Measurements from ENCODE around the gene ERN1. TPM values are rescaled to one million over a fixed set of nuclear protein-coding genes. Genes with fewer than 3 reads are reported as not detected.

ERN1 gene
- total and polyA plus RNA-seq, 2 of the 8 experiments (the other 6 are each of a cell fraction or from before 2014, with no cell fraction given) = 1.8 to 3.9 TPM

DNA sequence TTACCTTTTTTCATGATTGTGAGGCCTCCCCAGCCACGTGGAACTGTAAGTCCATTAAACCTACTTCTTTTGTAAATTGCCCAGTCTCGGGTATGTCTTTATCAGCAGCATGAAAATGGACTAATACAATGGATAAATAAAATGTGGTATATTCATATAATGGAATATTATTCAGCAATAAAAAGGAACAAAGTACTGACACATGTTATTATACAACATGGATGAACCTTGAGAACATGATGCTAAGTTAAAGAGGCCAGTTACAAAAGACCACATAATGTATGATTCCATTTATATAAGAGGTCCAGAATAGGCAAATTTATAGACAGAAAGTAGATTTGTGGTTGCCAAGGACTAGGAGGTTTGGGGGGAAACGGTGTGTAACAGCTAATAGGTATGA lies 5.3 kb downstream of the ERN1 start:
- H4K5ac ChIP-seq (ENCODE audit: insufficient read length, low read depth, low read length) = no peak overlapping the region
- H3K23ac ChIP-seq (ENCODE audit: insufficient read length) = no peak overlapping the region
- DNase-seq (ENCODE audit: low read depth in 1 of 2, low spot score in 2 of 2) (no peak), FAIRE-seq (no peak)
- no peak overlapping the region for H2BK12ac ChIP-seq (ENCODE audit: low read depth, low read length)
- no peaks in the 10 kb centered on the region for H3K79me2 ChIP-seq (ENCODE audit: control insufficient read depth in 1 of 2, insufficient read depth in 2 of 2, low read length in 2 of 2)
- no peak overlapping the region for H2AK5ac ChIP-seq (ENCODE audit: low read depth, low read length)
- H3K9me3 ChIP-seq (ENCODE audit: insufficient read depth in 2 of 2, low read depth in 1 of 2, low read length in 1 of 2) = no peaks in the 10 kb centered on the region; a peak in 1 of 4 replicates
- WGBS, 2 experiments (ENCODE audit: extremely low coverage in 1 of 2, insufficient coverage in 1 of 2, insufficient read length in 1 of 2, insufficient replicate concordance in 2 of 2, low coverage in 1 of 2, low lambda C conversion rate in 2 of 2, missing lambda C conversion rate in 1 of 2) = 90% methylated on average over 3 of the region's 3 CpGs; no CpG with 5 or more reads in 1 of the 2 experiments
- no peak overlapping the region for H4K8ac ChIP-seq (ENCODE audit: extremely low read depth, insufficient read depth, low read length)
- no peak overlapping the region for H4K91ac ChIP-seq (replicated peaks; ENCODE audit: insufficient read length, low read length)
- H2AFZ ChIP-seq (ENCODE audit: low read length) = no peak overlapping the region
- no peaks in the 10 kb centered on the region; a peak in 1 of 8 replicates for H3K36me3 ChIP-seq (ENCODE audit: control insufficient read depth in 2 of 4, insufficient read depth in 4 of 4, low read length in 3 of 4)
- H3K4me1 ChIP-seq (replicated peaks in 1 of 4; ENCODE audit: control insufficient read depth in 3 of 4, insufficient read depth in 4 of 4, low read length in 3 of 4) = no peaks in the 10 kb centered on the region
- no peak overlapping the region for H3K4ac ChIP-seq (replicated peaks; ENCODE audit: insufficient read length, low read depth, low read length)
- H3K14ac ChIP-seq (ENCODE audit: insufficient read length) = no peak overlapping the region
- ChIA-PET CTCF (ENCODE audit: partially characterized antibody) (interaction anchor here (0.8 to 2.1 kb wide), 6 partner anchors 9 to 68 kb away, joined by 3 to 6 read pairs (median 3); no protein-coding TSS in a partner anchor), POLR2A (ENCODE audit: partially characterized antibody) (interaction anchor here (0.8 to 1.5 kb wide), 3 partner anchors 9 to 22 kb away, joined by 3 to 5 read pairs (median 3); no protein-coding TSS in a partner anchor)
- no peak overlapping the region for H2BK20ac ChIP-seq (ENCODE audit: low read length)
- no peak overlapping the region for H3K27ac ChIP-seq (ENCODE audit: low read depth, low read length)
- H3K18ac ChIP-seq (ENCODE audit: extremely low read depth, low read length) = no peak overlapping the region
- no peak overlapping the region for H2BK5ac ChIP-seq (ENCODE audit: low read depth, low read length)
- peaks cover 0 to 8% (median 1%) of the 10 kb centered on the region in 4 experiments; a peak in 3 of 7 replicates for H3K27me3 ChIP-seq (replicated peaks in 1 of 4; ENCODE audit: control insufficient read depth in 3 of 4, extremely low read depth in 1 of 4, insufficient read depth in 3 of 4, low read length in 3 of 4)
- H3K56ac ChIP-seq (replicated peaks; ENCODE audit: insufficient read length, low read depth, low read length) = no peak overlapping the region
- peaks cover 2% of the 10 kb centered on the region; the same call in 1 of the 2 replicates for H3K23me2 ChIP-seq (ENCODE audit: low read depth, low read length)
- H2BK120ac ChIP-seq (replicated peaks; ENCODE audit: low read depth, low read length) = no peak overlapping the region
- H4K20me1 ChIP-seq (replicated peaks in 1 of 2; ENCODE audit: control insufficient read depth in 1 of 2, insufficient read depth in 2 of 2, low read length in 2 of 2) = no peaks in the 10 kb centered on the region
- no peak overlapping the region for H3K4me3 ChIP-seq (ENCODE audit: extremely low read depth in 1 of 4, insufficient read depth in 2 of 4, low read depth in 3 of 4, low read length in 4 of 4)
- no peak overlapping the region for H3K9ac ChIP-seq (replicated peaks in 1 of 4; ENCODE audit: extremely low read depth in 1 of 4, low read depth in 3 of 4, low read length in 3 of 4)
- H2BK15ac ChIP-seq (ENCODE audit: low read length) = no peak overlapping the region
- no peak overlapping the region for H3K4me2 ChIP-seq (ENCODE audit: insufficient read depth in 1 of 2, low read depth in 2 of 2, low read length in 2 of 2)
- H3K79me1 ChIP-seq (ENCODE audit: low read depth, low read length) = no peaks in the 10 kb centered on the region
- TF ChIP-seq KDM1A (IDR thresholded peaks at IDR 0.05; ENCODE audit: borderline replicate concordance, low read length) (no peak), NANOG (IDR thresholded peaks at IDR 0.05; ENCODE audit: insufficient read depth, low read depth, low read length, poor library complexity, severe bottlenecking) (no peak), RAD21 (IDR thresholded peaks at IDR 0.05 in 1 of 2, conservative IDR thresholded peaks at IDR 0.05 in 1 of 2; ENCODE audit: low read depth in 2 of 2, low read length in 2 of 2) (no peak), JUND (IDR thresholded peaks at IDR 0.05; ENCODE audit: low read length) (no peak), SRF (IDR thresholded peaks at IDR 0.05; ENCODE audit: low read depth, low read length) (no peak)
